HG03342 (cell line): Measurements from ENCODE around the gene PCP2.

Source experiments
- ATAC-seq: cut with Tn5 transposase; IDR thresholded peaks from one replicate; pipeline ENCODE4 v1.9.1; 2021; ENCODE audit warnings: mild to moderate bottlenecking, moderate library complexity; ENCODE audit not compliant: unreplicated experiment

Gene PCP2

GRCh38 chr19:7602240-7602934 is 31.1 kb downstream of the PCP2 start:
- no peak for ATAC-seq

- ATAC-seq: no peak
These were observed 32.8 kb downstream of the PCP2 start for GRCh38 chr19:7600721-7601120.

- no peak for ATAC-seq
These were observed 35.3 kb downstream of the PCP2 start for GRCh38 chr19:7598180-7598579.

- ATAC-seq: no peak
These were observed 35.8 kb downstream of the PCP2 start for GRCh38 chr19:7597689-7598088.

- no peak for ATAC-seq
These were observed 37.1 kb downstream of the PCP2 start for GRCh38 chr19:7596211-7596937.

- ATAC-seq: no peak
These were observed 37.9 kb downstream of the PCP2 start, which contains the start of gene CAMSAP3 for GRCh38 chr19:7595466-7596133. Gene CAMSAP3, plus strand, starts transcription at chr19:7595863. Its CDS starts 140 bp downstream, at chr19:7596003.

- ATAC-seq: no peak
These were observed 43.3 kb downstream of the PCP2 start for GRCh38 chr19:7590256-7590655.

- ATAC-seq: no peak
These were observed 43.7 kb downstream of the PCP2 start for GRCh38 chr19:7589822-7590221.

GRCh38 chr19:7582446-7582845 is 51.1 kb downstream of the PCP2 start:
- ATAC-seq: no peak
